ENCODE data around the gene ATG4B.

DNA sequence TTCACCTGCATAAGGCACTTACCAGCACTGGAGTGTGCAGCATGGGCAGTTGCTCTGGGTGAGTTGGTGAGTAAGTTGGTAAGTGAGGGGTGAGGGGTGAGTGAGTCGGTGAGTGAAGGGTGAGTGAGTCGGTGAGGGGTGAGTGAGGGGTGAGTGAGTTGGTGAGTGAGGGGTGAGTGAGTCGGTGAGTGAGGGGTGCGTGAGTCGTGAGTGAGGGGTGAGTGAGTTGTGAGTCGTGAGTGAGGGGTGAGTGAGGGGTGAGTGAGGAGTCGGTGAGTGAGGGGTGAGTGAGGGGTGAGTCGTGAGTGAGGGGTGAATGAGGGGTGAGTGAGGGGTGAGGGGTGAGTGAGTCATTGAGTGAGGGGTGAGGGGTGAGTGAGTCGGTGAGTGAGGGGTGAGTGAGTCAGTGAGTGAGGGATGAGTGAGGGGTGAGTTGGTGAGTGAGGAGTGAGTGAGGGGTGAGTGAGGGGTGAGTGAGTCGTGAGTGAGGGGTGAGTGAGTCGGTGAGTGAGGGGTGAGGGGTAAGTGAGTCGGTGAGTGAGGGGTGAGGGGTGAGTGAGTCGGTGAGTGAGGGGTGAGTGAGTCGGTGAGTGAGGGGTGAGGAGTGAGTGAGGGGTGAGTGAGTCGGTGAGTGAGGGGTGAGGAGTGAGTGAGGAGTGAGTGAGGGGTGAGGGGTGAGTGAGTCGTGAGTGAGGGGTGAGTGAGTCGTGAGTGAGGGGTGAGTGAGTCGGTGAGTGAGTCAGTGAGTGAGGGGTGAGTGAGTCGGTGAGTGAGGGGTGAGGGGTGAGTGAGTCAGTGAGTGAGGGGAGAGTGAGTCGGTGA lies 17.7 kb upstream of the ATG4B start:
- no peak for TF ChIP-seq ZNF274 (IDR thresholded peaks at IDR 0.05; ENCODE audit: low read depth, low read length)
- no peak for TF ChIP-seq YY1 (IDR thresholded peaks at IDR 0.05; ENCODE audit: insufficient read depth, insufficient read length)
